ENCODE measurements around the gene SPDL1.

The SPDL1 gene

DNA sequence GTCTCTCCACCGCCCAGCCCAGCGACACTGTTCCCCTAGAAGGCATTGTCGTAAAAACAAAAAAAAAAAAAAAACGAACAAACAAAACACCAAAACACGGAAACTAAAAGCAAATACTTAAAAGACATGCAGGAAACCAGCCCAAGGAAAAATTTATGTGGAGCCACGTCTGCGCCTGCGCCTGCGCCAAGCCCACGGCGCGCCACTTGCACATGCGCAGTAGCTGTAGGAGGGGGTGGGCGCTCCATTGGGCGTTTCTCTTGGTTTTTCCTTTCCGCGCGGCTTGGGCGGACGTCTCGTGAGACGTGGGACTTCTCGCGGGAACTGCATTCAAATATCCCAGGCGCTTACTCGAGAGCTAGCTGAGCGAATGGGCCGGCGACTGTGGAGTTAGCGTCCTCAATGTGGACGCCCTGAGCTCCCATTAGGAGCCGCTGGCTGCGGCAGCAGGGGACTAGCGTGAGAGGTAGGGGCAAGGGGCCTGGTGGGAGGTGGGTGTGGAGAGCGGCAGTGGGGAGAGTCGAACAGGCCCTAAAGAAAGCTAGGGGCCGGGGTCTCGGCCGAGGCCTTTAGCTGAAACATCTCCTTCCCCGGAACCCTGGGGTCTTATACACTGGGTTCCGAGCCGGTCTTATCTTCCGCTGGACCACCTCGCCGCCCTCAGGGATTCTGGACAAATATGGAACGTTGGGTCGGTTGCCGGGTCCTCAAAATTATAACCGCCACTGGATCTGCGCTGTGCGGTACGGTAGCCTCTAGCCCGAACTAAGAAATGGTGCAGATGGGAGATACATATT, at the start of gene SPDL1:
Gene SPDL1 (plus strand): TSS at position 350 of the 797 bp plus-strand sequence. CDS start 4,644 bp downstream, outside the sequence.
- DNase-seq = peak; percentile 66

DNA sequence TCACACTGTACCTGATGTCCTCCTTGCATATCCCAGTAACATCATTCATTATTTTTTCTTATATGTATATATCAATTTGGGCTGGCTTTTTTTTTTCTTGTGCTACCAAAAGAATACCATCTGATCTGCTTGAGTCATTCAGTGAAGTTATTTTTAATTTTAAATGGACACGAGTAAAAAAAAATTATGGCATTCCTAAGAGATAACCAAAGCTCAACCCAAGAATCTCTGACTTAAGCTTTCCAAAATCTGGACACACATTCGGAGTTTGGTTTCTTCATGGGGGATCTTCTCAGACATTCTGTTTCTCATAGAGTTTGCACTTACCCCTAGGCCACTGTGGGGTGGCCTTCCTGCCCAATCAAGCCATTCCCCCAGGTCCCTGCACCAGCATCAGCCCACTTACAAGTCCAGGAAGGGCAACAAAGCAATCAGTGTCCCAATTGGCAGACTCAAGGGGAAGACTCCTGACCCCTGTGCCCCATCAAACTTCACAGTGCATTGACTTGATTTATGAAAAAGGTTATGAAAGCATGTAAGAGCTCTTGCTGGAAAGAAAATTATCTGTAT, 49.2 kb upstream of the SPDL1 start:
- no peak for DNase-seq

GRCh38 chr5:169534939-169535338, 48.6 kb upstream of the SPDL1 start:
- no peak for DNase-seq

DNA sequence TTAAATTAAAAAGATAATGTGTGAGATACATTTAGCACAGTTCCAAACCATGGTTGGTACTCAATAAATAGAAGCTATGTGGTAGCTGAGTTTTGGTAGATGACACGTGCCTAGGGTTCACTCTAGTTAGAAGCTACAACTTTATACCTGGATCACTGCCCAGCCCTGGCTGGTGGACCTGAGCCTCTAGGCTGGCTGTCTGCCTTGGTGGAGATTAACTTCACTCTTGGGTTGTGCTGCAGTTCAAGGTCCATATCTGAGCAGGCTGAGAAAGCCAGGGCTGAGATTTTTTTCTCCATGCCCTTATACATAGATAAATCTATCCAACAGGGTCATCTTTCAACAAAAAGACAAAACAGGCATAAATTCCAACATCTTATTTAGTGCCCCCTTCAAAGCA, 44.6 kb upstream of the SPDL1 start:
- DNase-seq = no peak

- DNase-seq = no peak
Observed at GRCh38 chr5:169542811-169543210, 40.8 kb upstream of the SPDL1 start.

- DNase-seq = no peak
Observed at GRCh38 chr5:169544264-169544950, 39.2 kb upstream of the SPDL1 start.

GRCh38 chr5:169545762-169546161, 37.8 kb upstream of the SPDL1 start:
- no peak for DNase-seq

DNA sequence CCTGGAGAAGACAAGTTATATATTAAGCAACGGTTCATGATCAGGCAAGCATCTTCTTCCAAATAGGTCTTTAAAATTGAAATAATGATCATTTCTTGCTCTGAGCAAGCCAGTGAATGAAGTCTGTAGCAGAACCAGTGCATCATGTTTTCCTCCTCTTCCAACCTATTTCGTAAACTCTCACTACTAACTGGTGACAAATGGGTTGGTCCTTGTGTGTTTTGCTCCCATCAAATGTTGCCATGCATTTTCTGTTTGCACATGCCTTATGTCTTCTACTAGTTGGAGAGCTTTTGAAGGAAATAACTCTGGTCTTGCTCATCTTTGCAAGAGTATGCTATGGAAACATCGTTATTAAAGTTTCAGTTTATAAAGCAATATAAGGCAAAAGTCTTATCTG, 37.2 kb upstream of the SPDL1 start:
- no peak for DNase-seq

- no peak for DNase-seq
Observed at GRCh38 chr5:169547508-169547907, 36.1 kb upstream of the SPDL1 start.

- no peak for DNase-seq
Observed at GRCh38 chr5:169548315-169548714, 35.3 kb upstream of the SPDL1 start.

GRCh38 chr5:169549453-169550100, 34.0 kb upstream of the SPDL1 start:
- DNase-seq = no peak

DNA sequence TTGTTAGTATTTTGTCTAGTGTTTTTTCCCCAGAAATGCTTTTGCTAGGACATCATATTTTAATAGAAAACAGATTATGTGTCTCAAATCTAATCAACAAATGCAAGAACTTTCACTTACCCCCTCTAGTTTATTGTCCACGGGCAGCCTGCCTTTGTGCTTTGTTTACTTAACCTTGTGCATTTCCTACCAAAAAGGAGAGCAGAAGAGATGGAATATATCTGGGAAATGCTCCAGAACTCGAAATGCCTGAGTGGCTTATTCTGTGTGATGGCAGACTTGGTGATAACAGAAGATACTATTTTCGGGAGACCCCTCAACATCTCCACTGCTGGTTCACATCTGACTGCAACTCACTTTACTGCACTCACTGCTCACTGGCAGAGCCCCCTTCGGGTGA, 33.3 kb upstream of the SPDL1 start:
- no peak for DNase-seq

- DNase-seq = no peak
Observed at GRCh38 chr5:169551146-169551545, 32.4 kb upstream of the SPDL1 start.

- no peak for DNase-seq
Observed at GRCh38 chr5:169551696-169552095, 31.9 kb upstream of the SPDL1 start.

DNA sequence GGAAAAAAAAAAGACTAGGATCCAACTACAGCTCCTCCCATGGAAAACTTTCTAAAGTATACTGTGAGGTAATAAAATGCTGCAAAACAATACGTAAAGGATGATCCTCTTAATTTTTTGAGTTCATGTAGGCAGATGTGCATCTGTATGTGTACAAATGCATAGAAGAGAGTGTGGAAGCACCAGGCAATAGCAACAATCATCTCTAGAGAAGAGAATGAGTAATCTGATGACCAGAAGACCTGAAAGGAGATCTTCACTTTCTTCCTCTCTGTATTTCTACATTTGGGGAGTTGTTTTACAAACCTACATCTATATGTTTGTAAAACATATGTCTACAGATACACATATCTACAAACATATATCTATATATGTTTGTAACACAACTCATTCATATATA, 29.3 kb upstream of the SPDL1 start:
- no peak for DNase-seq

DNA sequence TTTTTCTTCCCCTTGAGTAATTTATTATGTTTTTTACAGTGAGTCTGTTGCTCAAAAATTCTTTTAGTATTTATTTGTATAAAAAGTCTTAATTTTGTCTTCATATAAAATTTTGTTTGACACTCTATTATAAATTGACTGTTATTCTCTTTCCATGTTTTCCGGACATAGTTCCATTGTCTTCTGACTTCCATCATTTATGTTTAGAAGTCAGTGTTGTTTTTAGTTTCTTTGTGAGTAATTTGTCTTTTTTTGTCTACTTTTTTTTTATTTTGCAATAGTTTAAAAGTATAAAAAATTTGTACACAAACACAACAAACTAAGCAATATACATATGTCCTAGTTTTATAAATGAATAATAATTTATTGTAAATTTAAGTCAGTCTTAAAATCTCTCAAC, 25.7 kb upstream of the SPDL1 start:
- no peak for DNase-seq

DNA sequence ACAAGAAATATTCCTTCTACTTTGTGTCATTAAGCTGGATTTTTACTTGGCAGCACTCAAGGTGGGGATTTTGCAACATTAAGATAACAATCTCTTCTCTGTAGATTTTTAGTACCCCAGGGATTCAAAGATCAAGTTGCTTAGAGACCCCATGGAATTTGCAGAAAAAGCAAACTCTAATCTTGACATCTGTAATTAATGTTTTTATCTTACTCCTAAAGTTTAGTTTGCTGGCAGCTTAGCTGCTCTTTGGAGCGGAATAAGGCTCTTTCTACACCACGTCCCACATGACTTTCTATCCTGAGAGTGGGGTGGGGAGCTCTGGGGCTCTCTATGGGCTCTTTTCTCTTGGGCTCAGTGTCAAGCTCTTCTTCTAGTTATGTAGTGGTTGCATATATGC, 21.7 kb upstream of the SPDL1 start:
- DNase-seq = no peak

- no peak for DNase-seq
Observed at GRCh38 chr5:169563369-169563768, 20.2 kb upstream of the SPDL1 start.

DNA sequence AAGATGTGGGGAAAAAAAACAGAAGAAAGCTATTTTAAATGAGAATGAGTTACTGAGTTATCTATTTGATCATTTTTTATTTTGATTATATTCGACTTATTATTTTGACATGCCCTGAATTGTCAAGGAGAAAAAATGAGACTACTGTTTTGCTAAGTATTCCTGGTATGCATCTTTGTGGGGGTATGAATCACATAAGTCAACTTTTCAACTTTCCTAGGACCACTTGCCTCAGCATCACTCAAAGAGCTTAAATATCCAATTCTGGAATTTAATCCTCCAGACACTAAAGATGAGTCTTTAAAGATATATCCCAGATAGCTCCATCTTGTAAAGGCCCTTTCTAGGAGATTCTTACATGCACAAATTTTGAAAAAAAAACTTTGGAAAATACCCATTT, 17.4 kb upstream of the SPDL1 start:
- no peak for DNase-seq

GRCh38 chr5:169567079-169567478, 16.5 kb upstream of the SPDL1 start:
- DNase-seq = no peak

DNA sequence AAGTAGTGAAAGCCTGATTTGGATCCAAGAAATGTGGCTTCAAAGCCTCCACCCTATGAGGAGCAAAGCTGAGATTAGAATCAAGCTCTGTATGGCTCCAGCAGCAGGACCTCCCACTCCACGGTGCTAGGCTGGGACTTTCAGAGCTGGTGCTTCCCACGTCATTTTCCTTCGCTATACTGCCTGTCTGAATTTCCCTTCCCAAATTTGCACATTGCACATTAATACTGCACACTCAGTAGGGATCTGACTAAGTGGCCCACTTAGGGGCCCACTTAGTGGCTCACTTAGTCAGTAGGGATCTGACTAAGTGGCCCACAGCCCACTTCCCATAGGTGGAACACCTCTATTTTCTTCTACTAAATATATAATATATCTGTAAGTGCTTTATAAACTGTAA, 14.1 kb upstream of the SPDL1 start:
- DNase-seq = no peak

GRCh38 chr5:169571355-169571754, 12.2 kb upstream of the SPDL1 start:
- no peak for DNase-seq

DNA sequence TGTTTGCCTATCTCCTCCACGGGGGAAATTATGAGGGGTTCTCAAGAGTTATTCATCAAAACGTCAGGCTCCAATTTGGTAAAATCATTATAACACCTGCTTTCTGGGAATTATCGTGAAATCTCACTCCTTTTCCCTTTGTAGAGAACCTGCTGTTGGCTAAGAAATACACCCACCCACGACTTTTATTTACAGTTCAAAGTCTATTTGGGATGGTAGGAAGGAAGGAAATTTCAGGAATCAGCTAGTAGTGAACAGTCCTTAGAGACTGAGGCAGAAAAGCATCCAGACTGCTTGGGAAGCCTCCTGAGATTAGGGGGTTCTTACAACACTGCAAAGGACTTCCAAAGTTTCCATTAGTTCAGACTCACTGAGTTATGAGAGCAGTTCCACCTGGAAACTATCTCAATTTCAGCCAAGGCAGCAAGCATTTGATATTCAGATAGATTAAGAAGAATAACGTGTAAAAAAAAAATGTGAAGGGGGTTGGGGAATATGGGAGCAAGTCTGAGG, 9.4 kb upstream of the SPDL1 start:
- no peak for DNase-seq
